BLaER1 (cell line): ENCODE results near the gene PPM1B.

Source experiments
- H3K27ac ChIP-seq: shearing (Covaris generic); formaldehyde crosslinking; 2 replicates; pipeline ENCODE4 v1.8.1; 2022
- H3K27me3 ChIP-seq: shearing (Covaris generic); formaldehyde crosslinking; 2 replicates; pipeline ENCODE4 v1.8.1; 2022
- H3K36me3 ChIP-seq: shearing (Covaris generic); formaldehyde crosslinking; 2 replicates; pipeline ENCODE4 v1.8.1; 2022
- H3K4me1 ChIP-seq: shearing (Covaris generic); formaldehyde crosslinking; 2 replicates; pipeline ENCODE4 v1.8.1; 2022
- H3K4me2 ChIP-seq: shearing (Covaris generic); formaldehyde crosslinking; 2 replicates; pipeline ENCODE4 v1.8.1; 2022
- H3K4me3 ChIP-seq: shearing (Covaris generic); formaldehyde crosslinking; 2 replicates; pipeline ENCODE4 v1.8.1; 2022
- H3K9ac ChIP-seq: shearing (Covaris generic); formaldehyde crosslinking; 2 replicates; pipeline ENCODE4 v1.8.1; 2022
- H3K9me3 ChIP-seq: shearing (Covaris generic); formaldehyde crosslinking; 2 replicates; pipeline ENCODE4 v1.8.1; 2022
- H4K20me1 ChIP-seq: shearing (Covaris generic); formaldehyde crosslinking; 2 replicates; pipeline ENCODE4 v1.8.1; 2022
- Cebpa-rat ChIP-seq: shearing (Covaris generic); IDR thresholded peaks from 2 replicates; pipeline ENCODE4 v1.8.1; 2022

Gene PPM1B

DNA sequence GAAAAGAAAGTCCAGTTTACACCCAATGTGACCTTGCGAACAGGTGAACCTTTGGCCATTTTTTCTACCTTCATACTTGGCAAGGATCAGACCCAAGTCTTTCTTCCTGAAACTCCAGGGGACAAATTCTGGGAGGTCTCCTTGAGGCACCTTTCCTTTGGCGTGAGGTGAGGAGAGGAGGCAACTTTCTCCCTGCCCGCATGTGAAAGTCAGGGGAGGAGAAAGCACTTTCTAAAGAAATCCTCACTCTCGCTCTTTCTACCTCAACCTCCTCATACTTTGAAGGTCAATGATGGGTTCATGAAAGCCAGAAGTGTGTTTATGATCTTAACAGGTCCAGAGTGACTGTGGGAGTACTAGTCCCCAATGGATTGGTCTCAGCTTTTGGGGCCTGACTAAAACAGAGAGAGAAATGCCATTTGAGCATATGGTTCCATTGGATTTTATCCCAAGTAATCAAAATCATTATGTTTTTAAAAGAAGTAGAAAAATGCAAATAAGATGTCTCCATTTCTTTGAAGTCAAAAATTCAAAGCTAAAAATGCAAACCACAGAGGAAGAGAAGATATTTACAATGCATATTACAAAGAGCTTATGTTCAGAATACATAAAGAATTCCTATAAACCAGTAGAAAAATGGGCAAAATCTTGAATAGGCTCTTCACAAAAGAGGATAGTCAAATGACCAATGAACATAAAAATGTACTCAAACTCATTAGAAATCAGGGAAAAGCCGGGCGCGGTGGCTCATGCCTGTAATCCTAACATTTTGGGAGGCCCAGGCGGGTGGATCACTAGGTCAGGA lies 15.6 kb upstream of the PPM1B start:
- H3K9me3 ChIP-seq: no peaks in the 10 kb centered on the region
- TF ChIP-seq Cebpa-rat: no peak
- no peaks in the 10 kb centered on the region for H3K27me3 ChIP-seq
- H3K9ac ChIP-seq: no peak overlapping the region
- no peaks in the 10 kb centered on the region for H4K20me1 ChIP-seq
- no peaks in the 10 kb centered on the region for H3K4me1 ChIP-seq
- H3K27ac ChIP-seq: no peak overlapping the region
- no peak overlapping the region for H3K4me3 ChIP-seq
- H3K4me2 ChIP-seq: no peak overlapping the region
- no peaks in the 10 kb centered on the region for H3K36me3 ChIP-seq

DNA sequence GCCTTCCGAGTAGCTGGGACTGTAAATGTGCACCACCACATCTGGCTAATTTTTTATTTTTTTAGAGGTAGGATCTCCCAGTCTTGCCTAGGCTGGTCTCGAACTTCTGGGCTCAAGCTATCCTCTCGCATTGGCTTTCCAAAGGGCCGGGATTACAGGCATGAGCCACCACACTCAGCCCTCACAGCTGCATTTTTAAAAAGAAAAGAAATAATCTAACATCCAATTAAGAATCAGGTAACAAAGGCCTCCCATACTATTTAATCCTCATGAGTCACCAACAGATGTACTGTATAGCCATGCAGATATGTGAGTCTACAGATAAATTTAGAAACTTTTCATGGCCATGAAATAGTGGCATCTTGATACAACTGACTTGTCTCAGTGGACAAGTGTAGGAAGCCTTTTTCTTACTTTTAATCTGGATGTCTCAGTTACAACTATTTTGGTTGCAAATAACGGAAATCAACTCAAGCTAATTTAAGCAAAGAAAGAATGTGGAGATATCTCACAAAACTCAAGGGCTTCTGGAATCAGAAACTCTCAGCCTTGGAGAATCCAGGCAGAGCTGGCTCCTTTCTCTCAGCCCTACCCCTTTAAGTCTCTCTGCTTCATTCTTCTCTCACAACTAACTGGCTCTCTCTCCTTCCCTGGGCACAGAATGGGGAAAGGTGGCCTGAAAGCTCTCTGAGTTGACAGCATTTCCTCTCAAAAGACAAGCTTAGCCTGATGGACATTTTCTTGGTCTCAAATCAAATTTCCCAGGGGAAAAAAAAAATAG lies 12.8 kb upstream of the PPM1B start:
- no peaks in the 10 kb centered on the region for H3K36me3 ChIP-seq
- H3K27me3 ChIP-seq: no peaks in the 10 kb centered on the region
- H3K27ac ChIP-seq: no peak overlapping the region
- TF ChIP-seq Cebpa-rat: no peak
- H3K4me3 ChIP-seq: no peak overlapping the region
- H4K20me1 ChIP-seq: no peaks in the 10 kb centered on the region
- H3K9ac ChIP-seq: no peak overlapping the region
- H3K9me3 ChIP-seq: no peaks in the 10 kb centered on the region
- no peak overlapping the region for H3K4me2 ChIP-seq
- H3K4me1 ChIP-seq: no peaks in the 10 kb centered on the region

DNA sequence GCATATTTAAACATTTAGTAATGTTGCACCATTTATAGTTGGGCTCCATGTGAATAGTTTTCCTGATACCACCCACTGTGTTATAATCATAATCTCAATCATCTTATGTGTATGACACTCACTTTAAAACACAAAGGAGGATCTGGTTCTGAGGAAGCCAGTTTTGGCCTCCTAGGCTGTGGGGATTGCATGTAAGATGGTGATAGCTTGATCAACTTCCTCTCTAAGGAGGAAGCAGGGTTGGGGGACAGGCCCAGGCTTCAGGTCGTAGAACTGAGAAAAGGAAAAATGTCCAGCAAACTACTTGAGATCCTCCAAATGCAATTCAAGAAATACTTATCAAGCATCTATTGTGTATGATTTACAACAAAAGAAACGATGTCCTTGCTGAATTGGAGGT lies 4.9 kb upstream of the PPM1B start:
- Histone ChIP-seq H3K9me3 (peaks cover 27% of the 10 kb centered on the region), H3K9ac (no peak overlapping the region), H3K4me1 (peaks cover 6% of the 10 kb centered on the region), H3K4me2 (no peak overlapping the region), H3K4me3 (no peak overlapping the region), H3K27me3 (no peaks in the 10 kb centered on the region), H3K27ac (no peak overlapping the region), H3K36me3 (no peaks in the 10 kb centered on the region), H4K20me1 (no peaks in the 10 kb centered on the region)
- no peak for TF ChIP-seq Cebpa-rat

GRCh38 chr2:44164617-44165016 lies 4.1 kb upstream of the PPM1B start:
- Histone ChIP-seq H3K27ac (no peak overlapping the region), H3K9me3 (peaks cover 27% of the 10 kb centered on the region), H4K20me1 (peaks cover 8% of the 10 kb centered on the region), H3K4me3 (no peak overlapping the region), H3K36me3 (no peaks in the 10 kb centered on the region), H3K27me3 (no peaks in the 10 kb centered on the region), H3K4me1 (peaks cover 6% of the 10 kb centered on the region), H3K4me2 (no peak overlapping the region), H3K9ac (no peak overlapping the region)
- TF ChIP-seq Cebpa-rat: no peak

DNA sequence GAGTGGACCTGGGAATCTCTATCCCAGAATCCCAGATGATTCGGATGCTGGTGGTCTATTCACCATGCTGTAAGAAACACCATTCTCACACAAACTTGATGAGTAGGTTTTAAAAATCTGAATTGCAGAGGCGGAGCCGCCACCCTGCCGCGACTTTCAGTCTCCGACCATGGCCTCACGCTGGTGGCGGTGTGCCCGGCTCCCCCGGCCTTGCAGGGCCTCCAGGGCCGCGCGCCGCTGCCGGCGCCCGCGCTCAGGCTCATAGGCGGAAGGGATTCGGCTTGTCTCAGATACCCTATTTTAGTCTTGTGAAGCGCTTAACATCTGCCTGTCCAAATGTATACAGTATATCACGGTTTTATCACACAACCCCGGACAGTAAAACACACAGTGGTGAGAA lies 2.6 kb upstream of the PPM1B start:
- peaks cover 16% of the 10 kb centered on the region for H3K4me1 ChIP-seq
- H3K9ac ChIP-seq: no peak overlapping the region
- peaks cover 27% of the 10 kb centered on the region for H3K9me3 ChIP-seq
- H3K4me2 ChIP-seq: no peak overlapping the region
- TF ChIP-seq Cebpa-rat: no peak
- no peak overlapping the region for H3K27ac ChIP-seq
- H4K20me1 ChIP-seq: peaks cover 23% of the 10 kb centered on the region
- H3K27me3 ChIP-seq: no peaks in the 10 kb centered on the region
- H3K36me3 ChIP-seq: no peaks in the 10 kb centered on the region
- H3K4me3 ChIP-seq: no peak overlapping the region

- Histone ChIP-seq H3K9me3 (peaks cover 27% of the 10 kb centered on the region), H3K27me3 (no peaks in the 10 kb centered on the region), H3K27ac (peak overlapping the region; percentile 88), H3K36me3 (peaks cover 1% of the 10 kb centered on the region; the same call in 1 of the 2 replicates), H3K4me3 (peak overlapping the region; percentile 72), H3K9ac (peak overlapping the region; percentile 82), H3K4me2 (peak overlapping the region; percentile 81), H3K4me1 (peaks cover 24% of the 10 kb centered on the region), H4K20me1 (peaks cover 36% of the 10 kb centered on the region)
- no peak for TF ChIP-seq Cebpa-rat
Measured at GRCh38 chr2:44167311-44167907, 1.3 kb upstream of the PPM1B start.

DNA sequence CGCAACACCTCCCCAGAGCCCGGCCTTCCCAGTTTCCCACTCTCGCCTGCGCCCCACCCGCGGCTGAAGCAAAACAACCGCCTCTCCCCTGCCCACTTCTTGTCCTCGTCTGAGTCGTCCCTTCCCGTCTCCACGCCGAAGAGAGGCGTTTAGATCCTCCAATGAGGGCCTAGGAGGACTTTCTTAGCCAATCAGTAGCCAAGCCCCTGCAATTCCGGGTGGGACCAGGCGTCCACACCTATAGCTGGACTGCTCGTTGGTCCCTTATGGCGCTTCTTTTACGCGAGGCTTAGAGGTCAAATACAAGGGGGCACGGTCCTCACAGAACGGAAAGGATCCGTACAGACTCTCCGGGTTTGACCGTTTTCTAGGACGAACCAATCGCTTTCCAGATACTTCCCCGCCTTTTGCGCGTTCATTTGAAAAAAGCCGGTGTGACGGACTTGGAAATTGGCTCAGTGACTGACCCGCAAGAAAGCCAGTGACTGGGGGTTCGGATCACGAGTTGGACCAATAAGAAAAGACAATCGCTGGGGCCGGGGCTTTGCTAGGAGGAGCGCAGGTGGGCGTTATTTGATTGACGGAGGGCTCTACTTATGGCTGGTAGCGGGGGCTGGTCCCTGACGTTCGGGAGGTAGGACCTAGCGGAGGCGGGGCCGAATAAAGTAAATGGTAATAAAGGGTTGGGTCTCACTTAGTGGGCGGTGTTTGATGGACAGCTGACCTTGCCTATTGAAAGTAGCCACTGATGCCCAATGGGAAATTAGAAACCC lies 581 bp upstream of the PPM1B start:
- Histone ChIP-seq H3K4me3 (peak overlapping the region; percentile 72), H3K9ac (peak overlapping the region; percentile 82), H3K36me3 (peaks cover 7% of the 10 kb centered on the region; the same call in 1 of the 2 replicates), H3K4me2 (peak overlapping the region; percentile 81), H3K4me1 (peaks cover 24% of the 10 kb centered on the region), H3K27me3 (no peaks in the 10 kb centered on the region), H4K20me1 (peaks cover 43% of the 10 kb centered on the region), H3K27ac (peak overlapping the region; percentile 88), H3K9me3 (peaks cover 27% of the 10 kb centered on the region)
- TF ChIP-seq Cebpa-rat: no peak

DNA sequence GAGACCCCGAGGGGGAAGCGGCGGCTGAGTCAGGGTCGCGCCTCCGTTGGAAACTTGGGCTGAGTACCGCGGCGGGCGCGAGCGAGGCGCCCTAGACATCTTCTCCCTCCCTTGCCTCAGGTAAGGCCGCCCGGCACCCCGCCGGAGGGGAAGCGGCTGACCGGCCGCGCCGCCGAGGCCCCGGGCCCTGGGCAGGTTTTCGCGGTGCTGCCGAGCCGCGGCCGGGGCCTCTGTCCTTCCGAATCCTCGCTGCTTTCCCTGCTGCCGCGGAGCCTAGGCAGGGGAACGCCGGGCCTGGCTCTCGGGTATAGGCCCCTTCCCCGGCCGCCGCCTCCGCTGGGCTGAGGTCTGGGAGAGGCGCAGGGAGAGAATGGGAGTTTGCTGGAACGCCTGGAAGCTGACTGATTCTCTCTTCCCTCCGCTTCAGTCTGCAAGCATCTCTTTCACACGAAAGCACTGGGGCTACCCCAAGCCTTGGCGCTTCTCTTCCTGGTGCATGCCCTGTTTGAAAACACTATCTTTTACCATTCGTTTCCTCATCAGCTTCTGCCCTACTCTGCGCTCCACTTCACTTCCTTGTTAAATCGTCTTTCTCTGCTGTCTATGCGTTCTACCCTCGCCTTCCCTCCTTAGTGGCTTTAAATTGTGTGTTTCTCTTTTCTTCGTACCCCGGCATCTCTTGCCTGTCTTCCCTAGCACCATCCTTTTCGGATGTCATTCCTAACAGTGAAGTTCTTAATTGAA lies 652 bp downstream of the PPM1B start:
- peaks cover 7% of the 10 kb centered on the region; the same call in 1 of the 2 replicates for H3K36me3 ChIP-seq
- peaks cover 23% of the 10 kb centered on the region for H3K9me3 ChIP-seq
- H3K9ac ChIP-seq: peak overlapping the region; percentile 95
- TF ChIP-seq Cebpa-rat: no peak
- no peaks in the 10 kb centered on the region for H3K27me3 ChIP-seq
- peak overlapping the region; percentile 89 for H3K27ac ChIP-seq
- peaks cover 54% of the 10 kb centered on the region for H4K20me1 ChIP-seq
- peak overlapping the region; percentile 89 for H3K4me2 ChIP-seq
- peak overlapping the region; percentile 92 for H3K4me3 ChIP-seq
- peaks cover 24% of the 10 kb centered on the region for H3K4me1 ChIP-seq

- Histone ChIP-seq H3K27ac (no peak overlapping the region), H4K20me1 (peaks cover 63% of the 10 kb centered on the region), H3K4me1 (peaks cover 30% of the 10 kb centered on the region)
Measured at GRCh38 chr2:44170311-44170717, 1.6 kb downstream of the PPM1B start.

More at GRCh38 chr2:44170311-44170717, 1.6 kb downstream of the PPM1B start:
- Histone ChIP-seq H3K9me3 (peaks cover 14% of the 10 kb centered on the region), H3K36me3 (peaks cover 15% of the 10 kb centered on the region; the same call in 1 of the 2 replicates), H3K4me3 (peak overlapping the region; percentile 92), H3K27me3 (no peaks in the 10 kb centered on the region), H3K4me2 (peak overlapping the region; percentile 89), H3K9ac (peak overlapping the region; percentile 95)
- no peak for TF ChIP-seq Cebpa-rat
